Measurements from ENCODE around the gene ITFG1. TPM values are rescaled to one million over a fixed set of nuclear protein-coding genes. Genes with fewer than 3 reads are reported as not detected.

Gene ITFG1
- total RNA-seq, 1 donor from 2014 or later = 58.2 TPM

DNA sequence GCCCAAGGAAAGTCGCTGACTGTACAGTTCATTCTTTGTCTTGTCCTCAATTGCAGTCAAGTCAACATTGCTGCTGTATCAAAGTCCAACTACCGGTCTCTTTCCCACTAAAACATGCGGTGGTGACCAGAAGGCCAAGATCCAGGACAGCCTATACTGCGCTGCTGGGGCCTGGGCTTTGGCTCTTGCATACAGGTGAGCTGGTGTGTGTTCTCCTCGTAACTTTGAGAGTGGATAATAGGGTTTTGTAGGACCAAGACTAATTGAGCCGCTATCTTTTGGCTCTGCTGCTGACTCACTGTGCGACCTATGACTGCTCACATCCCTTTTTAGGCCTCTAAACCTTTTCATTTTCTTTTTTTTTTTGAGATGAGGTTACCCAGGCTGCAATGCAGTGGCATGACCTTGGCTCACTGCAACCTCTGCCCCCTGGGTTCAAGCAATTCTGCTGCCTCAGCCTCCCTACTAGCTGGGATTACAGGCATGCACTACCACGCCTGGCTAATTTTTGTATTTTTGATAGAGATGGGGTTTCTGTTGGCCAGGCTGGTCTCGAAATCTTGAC, 38.9 kb upstream of the ITFG1 start:
- DNase-seq = no peak
- no peak for ATAC-seq
- Histone ChIP-seq H3K4me3 (no peak overlapping the region), H3K4me1 (peaks cover 3% of the 10 kb centered on the region), H3K27ac (no peak overlapping the region), H3K27me3 (no peaks in the 10 kb centered on the region), H3K36me3 (peaks cover 63% of the 10 kb centered on the region), H3K9me3 (no peaks in the 10 kb centered on the region)
- intact Hi-C loops (cut with DNase I) = no loop called here
- TF ChIP-seq, protein P1, sequence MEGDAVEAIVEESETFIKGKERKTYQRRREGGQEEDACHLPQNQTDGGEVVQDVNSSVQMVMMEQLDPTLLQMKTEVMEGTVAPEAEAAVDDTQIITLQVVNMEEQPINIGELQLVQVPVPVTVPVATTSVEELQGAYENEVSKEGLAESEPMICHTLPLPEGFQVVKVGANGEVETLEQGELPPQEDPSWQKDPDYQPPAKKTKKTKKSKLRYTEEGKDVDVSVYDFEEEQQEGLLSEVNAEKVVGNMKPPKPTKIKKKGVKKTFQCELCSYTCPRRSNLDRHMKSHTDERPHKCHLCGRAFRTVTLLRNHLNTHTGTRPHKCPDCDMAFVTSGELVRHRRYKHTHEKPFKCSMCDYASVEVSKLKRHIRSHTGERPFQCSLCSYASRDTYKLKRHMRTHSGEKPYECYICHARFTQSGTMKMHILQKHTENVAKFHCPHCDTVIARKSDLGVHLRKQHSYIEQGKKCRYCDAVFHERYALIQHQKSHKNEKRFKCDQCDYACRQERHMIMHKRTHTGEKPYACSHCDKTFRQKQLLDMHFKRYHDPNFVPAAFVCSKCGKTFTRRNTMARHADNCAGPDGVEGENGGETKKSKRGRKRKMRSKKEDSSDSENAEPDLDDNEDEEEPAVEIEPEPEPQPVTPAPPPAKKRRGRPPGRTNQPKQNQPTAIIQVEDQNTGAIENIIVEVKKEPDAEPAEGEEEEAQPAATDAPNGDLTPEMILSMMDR (IDR thresholded peaks at IDR 0.05) = no peak

DNA sequence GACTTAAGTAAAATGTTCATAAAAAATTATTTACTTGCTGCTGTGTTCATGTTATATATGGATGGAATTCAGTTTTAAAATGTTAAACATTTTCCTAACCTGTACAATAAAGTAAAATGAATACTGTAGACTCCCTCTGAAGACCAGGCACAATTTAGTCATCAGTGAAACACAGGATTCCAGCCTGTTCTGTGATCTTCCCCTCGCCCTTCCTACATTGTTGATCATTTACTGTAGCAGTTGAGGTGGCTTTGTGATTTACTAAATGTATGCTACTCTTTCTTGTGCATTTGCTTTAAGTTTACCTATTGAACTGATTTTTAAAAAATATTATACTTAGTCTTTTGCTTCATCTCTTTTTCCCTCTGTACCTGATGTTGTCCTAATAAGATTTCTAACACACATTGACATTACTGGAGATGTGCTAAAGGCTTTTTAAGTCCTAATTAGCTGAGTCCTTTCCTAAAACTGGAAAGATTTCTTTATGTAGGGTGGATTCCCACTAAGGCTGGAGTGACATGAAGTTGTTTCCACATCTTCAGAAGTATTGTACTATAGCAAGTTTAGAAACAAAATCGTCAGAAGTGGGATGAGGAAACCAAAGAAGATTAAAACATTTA, 38.3 kb upstream of the ITFG1 start:
- no peaks in the 10 kb centered on the region for H3K27me3 ChIP-seq
- H3K4me1 ChIP-seq = peaks cover 9% of the 10 kb centered on the region
- TF ChIP-seq, protein P1 (IDR thresholded peaks at IDR 0.05) = no peak
- H3K9me3 ChIP-seq = no peaks in the 10 kb centered on the region
- DNase-seq (no peak), ATAC-seq (no peak)
- no peak overlapping the region for H3K4me3 ChIP-seq
- H3K27ac ChIP-seq = no peak overlapping the region
- intact Hi-C loops (cut with DNase I) = no loop called here
- H3K36me3 ChIP-seq = peaks cover 58% of the 10 kb centered on the region

DNA sequence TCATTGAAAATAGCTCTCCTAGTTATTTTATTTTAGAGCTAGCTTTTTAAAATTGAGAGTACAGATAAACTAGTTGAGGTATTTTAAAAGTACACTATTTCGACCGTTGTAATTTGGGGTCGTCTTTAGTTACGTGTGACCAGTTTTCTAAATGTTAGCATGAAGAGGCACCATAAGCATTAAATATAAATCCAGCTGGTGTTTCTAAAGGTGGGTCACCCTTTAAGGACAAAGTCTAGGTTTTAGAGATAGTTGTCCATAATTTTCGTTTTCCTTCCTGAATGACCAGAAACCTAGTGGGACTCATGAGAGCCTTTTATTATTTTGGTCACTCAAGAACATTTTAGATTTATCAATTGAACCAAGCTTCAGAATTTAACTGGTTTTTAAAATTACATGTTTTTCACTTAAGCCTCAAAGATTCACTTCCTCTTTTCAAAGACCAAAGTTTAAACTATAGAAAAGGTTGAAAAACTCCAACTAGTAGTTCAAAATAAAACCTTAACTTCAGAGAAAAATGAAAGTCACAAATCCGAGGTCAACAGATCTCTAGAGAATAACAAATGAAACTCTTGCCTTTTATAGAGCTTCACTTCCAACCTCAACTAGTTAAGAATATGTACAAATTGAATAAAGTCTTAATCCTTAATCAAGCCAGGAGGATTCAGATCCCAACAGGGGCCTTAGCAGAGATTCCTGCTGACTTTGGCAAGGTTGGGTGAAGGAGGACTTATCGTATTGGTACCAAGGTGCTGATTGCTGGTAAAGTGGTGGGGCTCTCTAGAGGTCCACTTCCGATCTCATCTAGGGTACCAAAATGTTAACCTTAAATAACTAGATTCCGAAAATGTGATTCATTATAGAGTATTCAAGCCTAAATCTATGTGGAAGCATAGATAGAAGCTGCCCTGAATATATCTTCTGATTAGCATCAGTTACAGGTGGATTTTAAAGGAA, 32.8 kb upstream of the ITFG1 start:
- TF ChIP-seq, protein P1 (IDR thresholded peaks at IDR 0.05) = no peak
- Histone ChIP-seq H3K4me1 (peaks cover 18% of the 10 kb centered on the region), H3K27me3 (no peaks in the 10 kb centered on the region), H3K36me3 (peaks cover 5% of the 10 kb centered on the region), H3K9me3 (peaks cover 6% of the 10 kb centered on the region), H3K27ac (peak overlapping the region; percentile 67), H3K4me3 (no peak overlapping the region)
- intact Hi-C loops (cut with DNase I) = no loop called here
- no peak for ATAC-seq
- no peak for DNase-seq

DNA sequence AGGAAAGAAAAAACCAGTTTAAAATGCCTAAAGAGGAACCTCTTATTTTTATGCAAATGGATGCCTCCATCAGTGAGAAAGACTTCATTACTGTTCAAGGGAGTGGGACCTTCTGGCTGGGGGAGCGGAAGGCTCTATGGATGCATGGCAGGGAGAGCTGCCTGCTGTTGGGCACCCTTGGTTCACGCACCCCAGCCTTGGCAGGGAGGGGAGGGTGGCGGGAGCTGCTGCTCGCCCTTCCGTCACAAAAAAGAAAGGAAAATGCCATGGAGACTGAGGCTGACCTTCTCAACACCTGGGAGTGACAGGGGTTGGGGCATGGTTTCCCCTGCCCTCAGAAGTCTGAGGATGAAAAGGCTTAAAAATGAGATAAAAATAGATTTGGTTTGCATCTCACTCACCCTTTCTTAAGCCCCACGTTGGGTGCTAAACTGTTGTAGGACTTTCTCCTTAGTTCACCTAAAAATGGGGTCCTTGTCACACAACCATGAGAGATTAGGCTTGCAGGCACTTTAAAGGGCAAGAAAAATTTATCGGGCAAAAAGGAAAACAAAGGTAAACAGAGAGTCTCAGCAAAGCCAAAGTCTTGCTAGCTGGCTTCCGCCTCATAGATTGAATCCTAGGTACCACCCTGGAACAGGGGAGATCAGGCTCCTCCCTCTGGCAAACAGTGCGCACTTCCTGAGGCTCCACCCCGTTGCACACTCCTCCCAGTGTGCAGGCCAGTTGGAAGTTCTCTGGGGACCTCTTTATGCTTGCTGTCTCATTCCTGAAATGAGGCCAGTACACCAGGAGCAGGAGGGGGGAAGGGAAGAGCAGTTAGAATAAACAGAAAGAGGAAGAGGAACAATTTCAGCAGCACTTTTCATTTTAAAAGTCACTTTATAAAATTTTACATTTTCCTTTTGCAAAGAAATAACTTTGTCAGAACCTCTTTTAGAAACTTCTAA, 31.8 kb upstream of the ITFG1 start:
- Histone ChIP-seq H3K9me3 (peaks cover 6% of the 10 kb centered on the region), H3K27me3 (no peaks in the 10 kb centered on the region), H3K27ac (peak overlapping the region; percentile 67), H3K36me3 (peaks cover under 1% of the 10 kb centered on the region), H3K4me1 (peaks cover 18% of the 10 kb centered on the region), H3K4me3 (no peak overlapping the region)
- TF ChIP-seq, protein P1 (IDR thresholded peaks at IDR 0.05) = no peak
- peak; percentile 71 for DNase-seq
- intact Hi-C loops (cut with DNase I) = no loop called here
- ATAC-seq = peak; percentile 99

DNA sequence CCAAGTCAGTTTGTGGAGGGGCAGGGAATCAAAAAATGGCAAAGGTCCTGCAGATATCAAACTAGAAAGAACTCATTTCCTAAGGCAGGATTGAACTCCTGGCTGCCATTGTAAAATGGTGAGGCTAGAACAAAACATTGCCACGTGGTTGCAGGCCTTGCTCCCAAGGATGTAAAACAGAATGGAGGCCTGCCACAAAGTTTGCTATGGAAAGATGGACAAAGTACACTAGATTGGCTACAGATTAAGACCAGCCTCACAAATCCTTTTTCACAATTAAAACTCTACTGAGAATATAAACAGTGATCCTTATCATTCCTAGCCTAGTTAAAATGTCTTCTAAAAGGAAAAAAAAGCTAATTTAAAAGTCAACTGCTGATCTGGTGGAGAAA, 31.2 kb upstream of the ITFG1 start:
- Histone ChIP-seq H3K9me3 (peaks cover 6% of the 10 kb centered on the region), H3K27ac (peak overlapping the region; percentile 67), H3K27me3 (no peaks in the 10 kb centered on the region), H3K4me3 (no peak overlapping the region), H3K36me3 (no peaks in the 10 kb centered on the region), H3K4me1 (peaks cover 18% of the 10 kb centered on the region)
- ATAC-seq (no peak), DNase-seq (no peak)
- TF ChIP-seq, protein P1 (IDR thresholded peaks at IDR 0.05) = no peak
- intact Hi-C loops (cut with DNase I) = no loop called here
